KBM-7 (cell line): ENCODE data around the gene ACAD10.

Source experiments
- DNase-seq: peaks from one replicate; pipeline ENCODE4 v3.0.0-alpha.2; 2015
- in situ Hi-C: fragments of 300-500 bp; cut with MboI; formaldehyde crosslinking; loops from 2 replicates; pipeline ENCODE4 v1.14.3; 2020; ENCODE audit warnings: low sequenced_read_pairs, low pct_unique_long_range_greater_than_20kb, mixed read lengths

The ACAD10 gene

DNA sequence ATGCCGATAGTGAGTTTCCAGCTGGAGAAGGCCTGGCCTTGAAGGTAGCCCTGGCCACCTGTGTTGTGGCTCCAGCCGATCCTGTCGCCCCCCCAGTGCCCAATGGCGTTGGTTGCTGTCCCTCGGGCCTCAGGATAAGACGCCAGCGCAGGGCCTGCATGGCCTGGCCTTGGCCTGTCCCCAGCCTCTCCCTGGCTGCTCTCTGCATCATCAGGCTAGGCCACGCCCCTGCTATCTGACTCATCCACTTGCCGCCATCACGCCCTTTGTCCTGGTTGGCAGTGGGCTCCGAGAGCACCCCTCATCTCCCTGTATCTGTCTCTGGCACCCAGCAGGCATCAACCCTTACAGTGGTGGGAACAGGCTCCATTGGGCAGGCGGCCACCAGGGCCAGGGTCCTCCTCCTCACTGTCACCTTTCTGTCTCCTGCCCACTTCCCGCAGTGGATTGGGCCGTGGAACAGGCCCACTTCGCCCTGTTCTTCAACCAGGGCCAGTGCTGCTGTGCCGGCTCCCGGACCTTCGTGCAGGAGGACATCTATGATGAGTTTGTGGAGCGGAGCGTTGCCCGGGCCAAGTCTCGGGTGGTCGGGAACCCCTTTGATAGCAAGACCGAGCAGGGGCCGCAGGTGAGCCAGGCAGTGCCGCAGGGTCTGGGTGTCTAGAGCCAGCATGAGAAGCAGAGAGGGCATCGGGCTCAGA, 106.5 kb downstream of the ACAD10 start:
- no peak for DNase-seq
- in situ Hi-C loops = no loop called here

DNA sequence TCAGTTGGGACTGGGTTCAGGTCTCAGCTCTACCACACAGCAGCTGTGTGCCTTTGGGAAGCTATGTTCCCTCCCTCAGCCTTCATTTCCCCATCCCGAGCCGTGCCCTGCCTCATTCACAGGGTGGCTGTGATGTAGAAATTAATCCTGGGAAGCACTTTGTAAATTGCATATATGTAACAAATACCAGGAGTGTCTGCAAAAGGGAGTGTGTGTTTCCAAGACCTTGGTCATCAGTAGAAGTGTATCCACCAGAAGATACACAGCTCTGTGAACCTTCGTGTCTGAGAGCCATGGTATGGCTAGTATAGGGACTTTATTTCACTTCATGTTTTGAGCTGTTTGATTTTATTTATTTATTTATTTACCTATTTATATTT, 107.0 kb downstream of the ACAD10 start:
- in situ Hi-C loops = no loop called here

GRCh38 chr12:111798182-111798581, 112.3 kb downstream of the ACAD10 start:
- no peak for DNase-seq
- in situ Hi-C loops = no loop called here

More for the DNA sequence above, 107.0 kb downstream of the ACAD10 start:
- DNase-seq = no peak

DNA sequence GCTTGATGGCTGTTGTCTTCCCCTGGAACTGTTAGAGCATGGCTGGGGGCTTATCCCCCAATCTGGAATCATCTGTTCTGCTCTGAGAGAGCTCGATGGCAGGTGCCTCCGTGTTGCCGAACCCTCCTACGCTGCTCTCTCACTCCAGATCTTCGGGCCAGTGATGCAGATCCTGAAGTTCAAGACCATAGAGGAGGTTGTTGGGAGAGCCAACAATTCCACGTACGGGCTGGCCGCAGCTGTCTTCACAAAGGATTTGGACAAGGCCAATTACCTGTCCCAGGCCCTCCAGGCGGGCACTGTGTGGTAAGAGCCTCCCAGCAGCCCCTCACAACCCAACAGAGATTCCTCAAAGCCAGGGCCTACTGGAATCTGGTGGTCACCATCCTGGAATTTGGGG, 113.9 kb downstream of the ACAD10 start:
- no peak for DNase-seq
- in situ Hi-C loops = no loop called here

GRCh38 chr12:111803038-111803626, 117.3 kb downstream of the ACAD10 start:
- no peak for DNase-seq
- in situ Hi-C loops = no loop called here

DNA sequence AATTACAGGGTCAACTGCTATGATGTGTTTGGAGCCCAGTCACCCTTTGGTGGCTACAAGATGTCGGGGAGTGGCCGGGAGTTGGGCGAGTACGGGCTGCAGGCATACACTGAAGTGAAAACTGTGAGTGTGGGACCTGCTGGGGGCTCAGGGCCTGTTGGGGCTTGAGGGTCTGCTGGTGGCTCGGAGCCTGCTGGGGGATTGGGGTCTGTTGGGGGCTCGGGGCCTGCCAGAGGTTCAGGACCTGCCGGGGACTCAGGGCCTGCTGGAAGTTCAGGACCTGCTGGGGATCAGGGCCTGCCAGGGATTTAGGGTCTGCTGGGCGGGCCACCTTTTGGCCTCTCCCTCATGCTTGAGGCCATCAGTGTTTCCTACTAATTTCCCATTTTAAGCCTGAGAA, 118.0 kb downstream of the ACAD10 start:
- in situ Hi-C loops = no loop called here
- DNase-seq = no peak

- DNase-seq = no peak
- in situ Hi-C loops = no loop called here
Observed at GRCh38 chr12:111806304-111806703, 120.5 kb downstream of the ACAD10 start.
